ENCODE measurements around the gene COL20A1. TPM values are rescaled to one million over a fixed set of nuclear protein-coding genes. Genes with fewer than 3 reads are reported as not detected.

COL20A1 gene
- total and polyA plus RNA-seq, 4 donors, result 0.06 to 0.09 TPM; not detected in 2

GRCh38 chr20:63307538-63308217 lies 14.7 kb downstream of the COL20A1 start:
- Histone ChIP-seq H3K4me3 (no peak overlapping the region), H3K36me3 (ENCODE audit: control insufficient read depth in 4 of 4, insufficient read depth in 4 of 4, low read length in 4 of 4) (no peaks in the 10 kb centered on the region), H3K27ac (ENCODE audit: low read depth in 1 of 2, low read length in 1 of 2) (no peak overlapping the region), H3K9ac (ENCODE audit: insufficient read depth in 1 of 2, low read length in 2 of 2) (no peak overlapping the region), H3K27me3 (ENCODE audit: control insufficient read depth in 3 of 3, insufficient read depth in 3 of 3, low read length in 2 of 3) (peaks cover 0 to 5% (median 2%) of the 10 kb centered on the region in 3 donors), H3K4me1 (ENCODE audit: control insufficient read depth in 5 of 5, insufficient read depth in 5 of 5, low read length in 5 of 5) (peaks cover 0 to 15% (median 4%) of the 10 kb centered on the region in 5 donors), H3K9me3 (ENCODE audit: control insufficient read depth in 4 of 4, insufficient read depth in 3 of 4, low read length in 3 of 4) (no peaks in the 10 kb centered on the region)
- no peak for ATAC-seq (ENCODE audit: insufficient read depth, low FRiP score)
- TF ChIP-seq CTCF (IDR thresholded peaks at IDR 0.05; ENCODE audit: control extremely low read depth, extremely low read depth), result no peak
- 74 to 83% methylated on average over 23 of the region's 23 CpGs for WGBS, 2 donors
- DNase-seq, result no peak

- H3K36me3 ChIP-seq (ENCODE audit: control insufficient read depth in 4 of 4, insufficient read depth in 4 of 4, low read length in 4 of 4), result no peaks in the 10 kb centered on the region
- TF ChIP-seq CTCF (IDR thresholded peaks at IDR 0.05; ENCODE audit: control extremely low read depth, extremely low read depth), result no peak
- no peak overlapping the region for H3K4me3 ChIP-seq
- WGBS, 2 donors, result 80 to 86% methylated on average over 30 of the region's 30 CpGs
- peaks cover 0 to 5% (median 1%) of the 10 kb centered on the region in 3 donors for H3K27me3 ChIP-seq (ENCODE audit: control insufficient read depth in 3 of 3, insufficient read depth in 3 of 3, low read length in 2 of 3)
- no peak for ATAC-seq (ENCODE audit: insufficient read depth, low FRiP score)
- no peak overlapping the region for H3K27ac ChIP-seq (ENCODE audit: low read depth in 1 of 2, low read length in 1 of 2)
- no peak overlapping the region for H3K9ac ChIP-seq (ENCODE audit: insufficient read depth in 1 of 2, low read length in 2 of 2)
- peaks cover 0 to 22% (median 4%) of the 10 kb centered on the region in 5 donors for H3K4me1 ChIP-seq (ENCODE audit: control insufficient read depth in 5 of 5, insufficient read depth in 5 of 5, low read length in 5 of 5)
- H3K9me3 ChIP-seq (ENCODE audit: control insufficient read depth in 4 of 4, insufficient read depth in 3 of 4, low read length in 3 of 4), result no peaks in the 10 kb centered on the region
- no peak for DNase-seq
Observed at GRCh38 chr20:63308218-63308911, 15.4 kb downstream of the COL20A1 start.

GRCh38 chr20:63309261-63310071 lies 16.5 kb downstream of the COL20A1 start:
- Histone ChIP-seq H3K27ac (ENCODE audit: low read depth in 1 of 2, low read length in 1 of 2) (no peak overlapping the region), H3K4me3 (no peak overlapping the region), H3K27me3 (ENCODE audit: control insufficient read depth in 3 of 3, insufficient read depth in 3 of 3, low read length in 2 of 3) (peaks cover 0 to 5% (median 0%) of the 10 kb centered on the region in 3 donors), H3K4me1 (ENCODE audit: control insufficient read depth in 5 of 5, insufficient read depth in 5 of 5, low read length in 5 of 5) (peaks cover 0 to 26% (median 4%) of the 10 kb centered on the region in 5 donors), H3K9ac (ENCODE audit: insufficient read depth in 1 of 2, low read length in 2 of 2) (no peak overlapping the region), H3K36me3 (ENCODE audit: control insufficient read depth in 4 of 4, insufficient read depth in 4 of 4, low read length in 4 of 4) (no peaks in the 10 kb centered on the region), H3K9me3 (ENCODE audit: control insufficient read depth in 4 of 4, insufficient read depth in 3 of 4, low read length in 3 of 4) (no peaks in the 10 kb centered on the region)
- DNase-seq (peak; percentile 63 to 75 (median 69)), ATAC-seq (ENCODE audit: insufficient read depth, low FRiP score) (no peak)
- WGBS, 2 donors, result 33 to 52% methylated on average over 35 of the region's 35 CpGs
- TF ChIP-seq CTCF (IDR thresholded peaks at IDR 0.05; ENCODE audit: control extremely low read depth, extremely low read depth), result peak; percentile 48
